Calu3 (cell line): ENCODE data around the gene LRRC42. TPM values are rescaled to one million over a fixed set of nuclear protein-coding genes. Genes with fewer than 3 reads are reported as not detected.

Experiments used
- BruUV-seq: library from RNA; stranded (reverse); fragments of 400-500 nt; replicated peaks from 2 replicates; lab custom pipeline; 2021; lab: Mats Ljungman, UMichigan
- CTCF ChIA-PET: fragments of 300-600 bp; sonication (Branson Sonifier 250); formaldehyde crosslinking; loops from one replicate; lab custom pipeline; 2022; ENCODE audit warnings: antibody characterized with exemption; lab: Charles Lee
- DNase-seq: peaks from one replicate; pipeline ENCODE4 v3.0.0; 2022
- H3K27ac Mint-ChIP-seq: one replicate; pipeline ENCODE4 v1.8.0; 2022; ENCODE audit warnings: mixed read lengths; ENCODE audit not compliant: unreplicated experiment
- H3K27me3 Mint-ChIP-seq: one replicate; pipeline ENCODE4 v1.8.0; 2022; ENCODE audit warnings: mixed read lengths; ENCODE audit not compliant: unreplicated experiment
- H3K36me3 Mint-ChIP-seq: one replicate; pipeline ENCODE4 v1.8.0; 2022; ENCODE audit warnings: mild to moderate bottlenecking, moderate library complexity, mixed read lengths; ENCODE audit not compliant: insufficient read depth, unreplicated experiment
- H3K4me1 Mint-ChIP-seq: one replicate; pipeline ENCODE4 v1.8.0; 2022; ENCODE audit warnings: mild to moderate bottlenecking, low read depth, mixed read lengths; ENCODE audit not compliant: unreplicated experiment
- H3K4me3 Mint-ChIP-seq: one replicate; pipeline ENCODE4 v1.8.0; 2022; ENCODE audit warnings: mild to moderate bottlenecking, low read depth, moderate library complexity, mixed read lengths; ENCODE audit not compliant: unreplicated experiment
- H3K9me3 Mint-ChIP-seq: one replicate; pipeline ENCODE4 v1.8.0; 2022; ENCODE audit warnings: low read depth, mixed read lengths; ENCODE audit not compliant: unreplicated experiment
- CTCF ChIP-seq: fragments of 200-600 bp; IDR thresholded peaks from one replicate; pipeline ENCODE4 v1.8.0; 2022; ENCODE audit warnings: antibody characterized with exemption; ENCODE audit not compliant: unreplicated experiment
- intact Hi-C: fragments of 100-400 bp; cut with micrococcal nuclease; formaldehyde crosslinking; loops from one replicate; pipeline ENCODE4 v1.10.0; 2022; ENCODE audit not compliant: unreplicated experiment
- total RNA-seq: library from RNA; stranded (reverse); gene quantifications from 2 replicates; pipeline ENCODE4 v1.2.3, GENCODE V29; 2022

Gene LRRC42
- total RNA-seq, 1 experiment from 2014 or later = 24.9 TPM

GRCh38 chr1:53982034-53982762 is 36.0 kb downstream of the LRRC42 start:
- DNase-seq = peak; percentile 21
- intact Hi-C loops = no loop called here
- TF ChIP-seq CTCF = no peak
- Mint-ChIP-seq H3K27me3 (no peaks in the 10 kb centered on the region), H3K27ac (peak overlapping the region; percentile 64), H3K4me1 (peaks cover 12% of the 10 kb centered on the region), H3K36me3 (peaks cover 5% of the 10 kb centered on the region), H3K9me3 (no peaks in the 10 kb centered on the region), H3K4me3 (peak overlapping the region; percentile 66)
- CTCF ChIA-PET = interaction anchor here (2.0 kb wide), 1 partner anchor 10 kb away, joined by 5 read pairs; no protein-coding TSS in a partner anchor
- no TSS peak for BruUV-seq

DNA sequence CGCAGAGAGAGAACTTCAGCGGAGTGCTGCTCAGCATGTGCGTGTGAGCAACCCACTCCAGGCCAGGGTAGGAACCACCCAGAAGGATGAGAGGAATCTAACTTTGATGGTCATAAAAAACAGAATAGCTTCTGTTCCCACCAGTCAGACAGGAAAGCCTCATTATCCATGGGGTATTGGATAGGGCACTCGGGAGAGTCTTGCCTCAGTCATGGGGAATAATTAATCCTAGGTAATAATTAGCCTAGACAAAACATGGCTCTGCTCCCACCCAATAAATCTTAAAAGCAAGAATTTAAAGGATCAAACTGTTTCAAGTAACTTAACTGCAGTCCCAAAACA is 36.6 kb downstream of the LRRC42 start:
- no peak for TF ChIP-seq CTCF
- Mint-ChIP-seq H3K4me3 (peak overlapping the region; percentile 66), H3K27ac (peak overlapping the region; percentile 64), H3K4me1 (peaks cover 12% of the 10 kb centered on the region), H3K9me3 (no peaks in the 10 kb centered on the region), H3K36me3 (peaks cover 5% of the 10 kb centered on the region), H3K27me3 (no peaks in the 10 kb centered on the region)
- BruUV-seq = no TSS peak
- intact Hi-C loops = no loop called here
- no peak for DNase-seq
- CTCF ChIA-PET = interaction anchor here (2.0 kb wide), 1 partner anchor 9 kb away, joined by 5 read pairs; no protein-coding TSS in a partner anchor

DNA sequence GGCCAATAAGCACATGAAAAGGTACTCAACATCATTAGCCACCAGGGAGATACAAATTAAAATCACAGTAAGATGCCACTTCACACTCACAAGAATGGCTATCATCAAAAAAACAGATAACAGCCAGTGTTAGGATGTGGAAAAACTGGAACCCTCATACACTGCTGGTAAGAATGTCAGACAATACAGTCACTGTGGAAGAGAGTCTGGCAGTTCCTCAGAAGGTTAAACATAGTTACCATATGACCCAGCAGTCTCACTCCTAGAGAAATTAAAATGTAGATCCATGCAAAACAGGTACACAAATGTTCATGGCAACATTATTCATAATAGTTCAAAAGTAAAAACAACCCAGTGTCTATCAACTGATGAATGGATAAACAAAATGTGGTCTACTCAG is 38.6 kb downstream of the LRRC42 start:
- H3K4me1 Mint-ChIP-seq = peaks cover 12% of the 10 kb centered on the region
- no peaks in the 10 kb centered on the region for H3K9me3 Mint-ChIP-seq
- intact Hi-C loops = no loop called here
- no TSS peak for BruUV-seq
- H3K27ac Mint-ChIP-seq = no peak overlapping the region
- CTCF ChIA-PET = no interaction called here
- no peak for TF ChIP-seq CTCF
- H3K4me3 Mint-ChIP-seq = no peak overlapping the region
- DNase-seq = no peak
- H3K36me3 Mint-ChIP-seq = peaks cover 5% of the 10 kb centered on the region
- no peaks in the 10 kb centered on the region for H3K27me3 Mint-ChIP-seq

DNA sequence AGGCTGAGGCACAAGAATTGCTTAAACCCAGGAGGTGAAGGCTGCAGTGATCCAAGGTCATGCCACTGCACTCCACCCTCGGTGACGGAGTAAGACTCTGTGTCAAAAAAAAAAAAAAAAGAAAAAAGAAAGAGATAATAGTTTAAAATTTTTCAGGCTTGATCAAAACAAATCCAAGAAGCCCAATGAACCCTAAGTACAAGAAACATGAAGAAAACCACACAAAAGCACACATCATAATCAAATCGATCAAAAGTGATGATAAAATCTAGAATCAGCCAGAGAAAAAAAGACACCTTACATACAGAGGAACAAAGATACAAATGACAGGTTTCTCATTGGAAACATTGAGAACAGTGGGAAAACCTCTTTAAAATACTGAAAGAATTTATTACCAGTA is 40.3 kb downstream of the LRRC42 start:
- intact Hi-C loops = no loop called here
- Mint-ChIP-seq H3K27me3 (no peaks in the 10 kb centered on the region), H3K4me1 (peaks cover 12% of the 10 kb centered on the region), H3K36me3 (peaks cover 5% of the 10 kb centered on the region), H3K9me3 (no peaks in the 10 kb centered on the region), H3K27ac (no peak overlapping the region), H3K4me3 (no peak overlapping the region)
- no peak for DNase-seq
- TF ChIP-seq CTCF = no peak
- BruUV-seq = no TSS peak
- CTCF ChIA-PET = no interaction called here
